ENCODE measurements around the gene WDR64. TPM values are rescaled to one million over a fixed set of nuclear protein-coding genes. Genes with fewer than 3 reads are reported as not detected.

Gene WDR64
- polyA plus RNA-seq, 1 donor (not counting 4 experiments of a cell fraction or from before 2014, with no cell fraction given): not detected

GRCh38 chr1:241696172-241696814 lies 44.2 kb downstream of the WDR64 start:
- peaks cover under 1% of the 10 kb centered on the region for H3K4me1 ChIP-seq (ENCODE audit: control insufficient read depth, extremely low read depth, insufficient read depth, low read length)
- TF ChIP-seq, protein P1, sequence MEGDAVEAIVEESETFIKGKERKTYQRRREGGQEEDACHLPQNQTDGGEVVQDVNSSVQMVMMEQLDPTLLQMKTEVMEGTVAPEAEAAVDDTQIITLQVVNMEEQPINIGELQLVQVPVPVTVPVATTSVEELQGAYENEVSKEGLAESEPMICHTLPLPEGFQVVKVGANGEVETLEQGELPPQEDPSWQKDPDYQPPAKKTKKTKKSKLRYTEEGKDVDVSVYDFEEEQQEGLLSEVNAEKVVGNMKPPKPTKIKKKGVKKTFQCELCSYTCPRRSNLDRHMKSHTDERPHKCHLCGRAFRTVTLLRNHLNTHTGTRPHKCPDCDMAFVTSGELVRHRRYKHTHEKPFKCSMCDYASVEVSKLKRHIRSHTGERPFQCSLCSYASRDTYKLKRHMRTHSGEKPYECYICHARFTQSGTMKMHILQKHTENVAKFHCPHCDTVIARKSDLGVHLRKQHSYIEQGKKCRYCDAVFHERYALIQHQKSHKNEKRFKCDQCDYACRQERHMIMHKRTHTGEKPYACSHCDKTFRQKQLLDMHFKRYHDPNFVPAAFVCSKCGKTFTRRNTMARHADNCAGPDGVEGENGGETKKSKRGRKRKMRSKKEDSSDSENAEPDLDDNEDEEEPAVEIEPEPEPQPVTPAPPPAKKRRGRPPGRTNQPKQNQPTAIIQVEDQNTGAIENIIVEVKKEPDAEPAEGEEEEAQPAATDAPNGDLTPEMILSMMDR (optimal IDR thresholded peaks at IDR 0.05 in 1 of 3, IDR thresholded peaks at IDR 0.05 in 1 of 3, conservative IDR thresholded peaks at IDR 0.05 in 1 of 3; ENCODE audit: extremely low read depth in 1 of 3, insufficient read depth in 2 of 3, low read length in 3 of 3): no peak
- no peak for TF ChIP-seq EZH2 (IDR thresholded peaks at IDR 0.05; ENCODE audit: low read length)
- FAIRE-seq: no peak
- H3K9me1 ChIP-seq (ENCODE audit: control insufficient read depth, extremely low read depth, insufficient read depth, low read length): no peaks in the 10 kb centered on the region
- no peak for DNase-seq (ENCODE audit: low read depth, low spot score)
- no peaks in the 10 kb centered on the region for H3K36me3 ChIP-seq (ENCODE audit: control insufficient read depth in 2 of 2, extremely low read depth in 1 of 2, insufficient read depth in 2 of 2, low read length in 2 of 2)
- no peaks in the 10 kb centered on the region for H3K79me2 ChIP-seq (ENCODE audit: control insufficient read depth, insufficient read depth, low read length)
- no peak overlapping the region for H3K27ac ChIP-seq (ENCODE audit: control insufficient read depth, insufficient read depth, low read length)
- dilution Hi-C loops (cut with MboI; ENCODE audit: extremely low pct_ligation_motif_present, low sequenced_read_pairs): no loop called here
- H4K20me1 ChIP-seq (ENCODE audit: control insufficient read depth, extremely low read depth, insufficient read depth, low read length): no peaks in the 10 kb centered on the region
- H3K9ac ChIP-seq (ENCODE audit: control insufficient read depth, extremely low read depth, insufficient read depth, low read length): no peak overlapping the region
- H2AFZ ChIP-seq (ENCODE audit: control insufficient read depth, low read length): no peak overlapping the region
- H3K27me3 ChIP-seq (ENCODE audit: control insufficient read depth, extremely low read depth, insufficient read depth, low read length): no peaks in the 10 kb centered on the region
- no peak overlapping the region for H3K4me3 ChIP-seq (ENCODE audit: control insufficient read depth in 2 of 3, extremely low read depth in 1 of 3, insufficient read depth in 2 of 3, low read depth in 1 of 3, low read length in 3 of 3)
- no peak overlapping the region for H3K4me2 ChIP-seq (ENCODE audit: control insufficient read depth, extremely low read depth, insufficient read depth, low read depth, low read length)
- no peaks in the 10 kb centered on the region for H3K9me3 ChIP-seq (ENCODE audit: control insufficient read depth, low read depth, low read length)

DNA sequence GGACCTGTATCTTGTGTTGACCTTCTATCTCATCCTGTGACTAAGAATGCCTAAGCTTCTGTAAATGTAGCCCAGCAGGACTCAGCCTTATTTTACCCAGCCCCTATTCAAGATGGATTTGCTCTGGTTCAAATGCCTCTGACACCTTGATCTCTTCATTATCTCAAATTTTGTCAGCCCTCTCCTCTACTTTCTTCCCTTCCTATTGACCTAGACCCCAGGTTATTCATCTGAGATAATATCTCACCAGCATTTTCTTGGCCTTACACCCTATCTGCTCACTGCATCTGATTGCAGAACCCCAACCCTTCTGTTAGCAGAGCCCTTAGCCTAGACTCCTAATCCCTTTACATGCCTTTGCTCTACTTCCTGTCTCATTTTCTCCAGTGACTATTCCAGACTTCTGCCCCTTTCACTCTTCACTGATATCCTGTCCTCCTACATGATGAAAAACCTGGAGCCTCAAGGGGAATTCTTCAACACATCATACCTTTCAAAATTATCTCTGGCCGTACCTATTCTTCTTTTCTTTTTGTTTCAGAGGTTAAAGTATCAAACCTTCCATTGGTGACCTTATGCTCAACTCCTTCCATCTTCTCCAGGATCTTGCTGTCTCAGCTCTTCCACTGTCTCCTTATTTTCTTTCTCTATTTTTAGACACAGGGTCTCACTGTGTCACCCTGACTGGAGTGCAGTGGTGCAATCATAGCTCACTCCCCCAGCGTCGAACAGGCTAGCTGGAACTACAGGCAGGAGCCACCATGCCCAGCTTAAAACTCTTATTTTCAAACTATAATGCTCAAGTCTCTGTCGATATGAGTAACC lies 44.9 kb downstream of the WDR64 start:
- Histone ChIP-seq H3K36me3 (ENCODE audit: control insufficient read depth in 2 of 2, extremely low read depth in 1 of 2, insufficient read depth in 2 of 2, low read length in 2 of 2) (no peaks in the 10 kb centered on the region), H3K27me3 (ENCODE audit: control insufficient read depth, extremely low read depth, insufficient read depth, low read length) (no peaks in the 10 kb centered on the region), H3K9me1 (ENCODE audit: control insufficient read depth, extremely low read depth, insufficient read depth, low read length) (no peaks in the 10 kb centered on the region), H3K27ac (ENCODE audit: control insufficient read depth, insufficient read depth, low read length) (no peak overlapping the region), H3K79me2 (ENCODE audit: control insufficient read depth, insufficient read depth, low read length) (no peaks in the 10 kb centered on the region), H3K9me3 (ENCODE audit: control insufficient read depth, low read depth, low read length) (no peaks in the 10 kb centered on the region), H3K4me2 (ENCODE audit: control insufficient read depth, extremely low read depth, insufficient read depth, low read depth, low read length) (no peak overlapping the region), H3K4me1 (ENCODE audit: control insufficient read depth, extremely low read depth, insufficient read depth, low read length) (peaks cover 7% of the 10 kb centered on the region), H3K4me3 (ENCODE audit: control insufficient read depth in 2 of 3, extremely low read depth in 1 of 3, insufficient read depth in 2 of 3, low read depth in 1 of 3, low read length in 3 of 3) (no peak overlapping the region), H2AFZ (ENCODE audit: control insufficient read depth, low read length) (no peak overlapping the region), H3K9ac (ENCODE audit: control insufficient read depth, extremely low read depth, insufficient read depth, low read length) (no peak overlapping the region), H4K20me1 (ENCODE audit: control insufficient read depth, extremely low read depth, insufficient read depth, low read length) (no peaks in the 10 kb centered on the region)
- no peak for FAIRE-seq
- DNase-seq (ENCODE audit: low read depth, low spot score): no peak
- TF ChIP-seq, protein P1 (optimal IDR thresholded peaks at IDR 0.05 in 1 of 3, IDR thresholded peaks at IDR 0.05 in 1 of 3, conservative IDR thresholded peaks at IDR 0.05 in 1 of 3; ENCODE audit: extremely low read depth in 1 of 3, insufficient read depth in 2 of 3, low read length in 3 of 3): no peak
- TF ChIP-seq EZH2 (IDR thresholded peaks at IDR 0.05; ENCODE audit: low read length): no peak
- dilution Hi-C loops (cut with MboI; ENCODE audit: extremely low pct_ligation_motif_present, low sequenced_read_pairs): no loop called here
